GM23338 (cell line): ENCODE data around the gene DNAAF8. TPM values are rescaled to one million over a fixed set of nuclear protein-coding genes. Genes with fewer than 3 reads are reported as not detected.

Source experiments
- ATAC-seq: fragments of 200-7000 bp; cut with Tn5 transposase; 3 replicates; pipeline ENCODE4 v1.9.1; 2020
- DNase-seq: peaks from one replicate; pipeline ENCODE4 v3.0.0-alpha.2; 2015; ENCODE audit warnings: low spot score
- H2AFZ ChIP-seq: fragments of 200-600 bp; sonication (generic); 2 replicates; pipeline ENCODE4 v1.8.0; 2016; ENCODE audit warnings: antibody characterized with exemption, mild to moderate bottlenecking, moderate library complexity
- H3F3A ChIP-seq: fragments of 200-600 bp; sonication (generic); replicated peaks from 2 replicates; pipeline ENCODE4 v1.8.0; 2017; ENCODE audit warnings: antibody characterized with exemption, mixed run types, low read depth
- H3K27ac ChIP-seq: fragments of 200-600 bp; sonication (generic); 2 replicates; pipeline ENCODE4 v1.6.1; 2016; ENCODE audit warnings: low read depth
- H3K27me3 ChIP-seq: fragments of 200-600 bp; sonication (generic); 2 replicates; pipeline ENCODE4 v1.8.0; 2016; ENCODE audit warnings: mild to moderate bottlenecking, mixed run types, moderate library complexity; ENCODE audit not compliant: insufficient read depth
- H3K36me3 ChIP-seq: fragments of 200-600 bp; sonication (generic); 2 replicates; pipeline ENCODE4 v1.8.0; 2016; ENCODE audit warnings: mild to moderate bottlenecking; ENCODE audit not compliant: insufficient read depth
- H3K4me1 ChIP-seq: fragments of 200-600 bp; sonication (generic); 2 replicates; pipeline ENCODE4 v1.8.0; 2016; ENCODE audit warnings: mild to moderate bottlenecking, moderate library complexity; ENCODE audit not compliant: insufficient read depth
- H3K4me2 ChIP-seq: fragments of 200-600 bp; sonication (generic); 2 replicates; pipeline ENCODE4 v1.7.1; 2017; ENCODE audit warnings: mixed run types
- H3K4me3 ChIP-seq: fragments of 200-600 bp; sonication (generic); 2 replicates; pipeline ENCODE4 v1.6.1; 2016; ENCODE audit warnings: mixed run types
- H3K79me2 ChIP-seq: fragments of 200-600 bp; sonication (generic); replicated peaks from 2 replicates; pipeline ENCODE4 v1.8.0; 2017; ENCODE audit warnings: mild to moderate bottlenecking; ENCODE audit not compliant: insufficient read depth
- H3K9me2 ChIP-seq: fragments of 200-600 bp; sonication (generic); 2 replicates; pipeline ENCODE4 v1.8.0; 2017; ENCODE audit not compliant: insufficient read depth
- H4K20me1 ChIP-seq: fragments of 200-600 bp; sonication (generic); replicated peaks from 2 replicates; pipeline ENCODE4 v1.8.0; 2017; ENCODE audit warnings: mild to moderate bottlenecking; ENCODE audit not compliant: insufficient read depth
- H3K27ac Mint-ChIP-seq: 2 replicates; pipeline ENCODE4 v1.8.0; 2020; ENCODE audit warnings: inconsistent platforms, mild to moderate bottlenecking, moderate library complexity, mixed read lengths
- H3K27me3 Mint-ChIP-seq: 3 replicates; pipeline ENCODE4 v1.8.0; 2022; ENCODE audit warnings: low read depth, mild to moderate bottlenecking, moderate library complexity, mixed read lengths, inconsistent platforms; ENCODE audit not compliant: insufficient read depth, poor library complexity
- H3K36me3 Mint-ChIP-seq: 3 replicates; pipeline ENCODE4 v1.8.0; 2021; ENCODE audit warnings: low read depth, mild to moderate bottlenecking, inconsistent platforms, moderate library complexity, mixed read lengths
- H3K4me1 Mint-ChIP-seq: 3 replicates; pipeline ENCODE4 v1.8.0; 2020; ENCODE audit warnings: mild to moderate bottlenecking, inconsistent platforms, mixed read lengths
- H3K4me3 Mint-ChIP-seq: 3 replicates; pipeline ENCODE4 v1.8.0; 2021; ENCODE audit warnings: moderate library complexity, mild to moderate bottlenecking, inconsistent platforms, mixed read lengths
- H3K9me3 Mint-ChIP-seq: 3 replicates; pipeline ENCODE4 v1.8.0; 2020; ENCODE audit warnings: moderate library complexity, mild to moderate bottlenecking, inconsistent platforms, mixed read lengths
- CREB1 ChIP-seq: fragments of 250-450 bp; sonication (Bioruptor Pico); IDR thresholded peaks from 2 replicates; pipeline ENCODE4 v1.5.0; 2020; ENCODE audit warnings: low read depth, mild to moderate bottlenecking, moderate library complexity
- CTCF ChIP-seq, 2 experiments: fragments of 200-600 bp in 1 of 2; sonication (generic) in 1 of 2; conservative IDR thresholded peaks; 2 replicates each; pipeline versions ENCODE4 v1.5.1 to v1.6.1; 2016 to 2017; ENCODE audit warnings: antibody characterized with exemption in 2 of 2, low read depth in 2 of 2, mild to moderate bottlenecking in 2 of 2, moderate library complexity in 1 of 2
- EZH2 ChIP-seq: fragments of 200-600 bp; sonication (generic); IDR thresholded peaks from one replicate; pipeline ENCODE4 v1.8.0; 2017; ENCODE audit warnings: antibody characterized with exemption, mild to moderate bottlenecking, low read depth; ENCODE audit not compliant: unreplicated experiment
- EZH2phosphoT487 ChIP-seq: fragments of 200-600 bp; sonication (generic); IDR thresholded peaks from one replicate; pipeline ENCODE4 v1.8.1; 2018; ENCODE audit warnings: antibody characterized with exemption; ENCODE audit not compliant: unreplicated experiment
- JUNB ChIP-seq: IDR thresholded peaks from one replicate; pipeline ENCODE4 v1.6.1; 2016; ENCODE audit warnings: antibody characterized with exemption; ENCODE audit not compliant: unreplicated experiment
- NANOG ChIP-seq: IDR thresholded peaks from 2 replicates; pipeline ENCODE4 v1.6.1; 2016; ENCODE audit warnings: antibody characterized with exemption, borderline replicate concordance
- POLR2AphosphoS5 ChIP-seq: IDR thresholded peaks from 2 replicates; pipeline ENCODE4 v1.6.1; 2016; ENCODE audit warnings: antibody characterized with exemption, low read depth
- STAT1 ChIP-seq: IDR thresholded peaks from one replicate; pipeline ENCODE4 v1.6.1; 2016; ENCODE audit warnings: antibody characterized with exemption; ENCODE audit not compliant: unreplicated experiment
- ZNF114 ChIP-seq: fragments of 250-450 bp; sonication (Bioruptor Pico); IDR thresholded peaks from 2 replicates; pipeline ENCODE4 v1.5.0; 2020; ENCODE audit warnings: mild to moderate bottlenecking, moderate library complexity
- ZNF331 ChIP-seq: fragments of 250-450 bp; sonication (Bioruptor Pico); IDR thresholded peaks from 2 replicates; pipeline ENCODE4 v1.5.0; 2020; ENCODE audit warnings: low read depth, mild to moderate bottlenecking, moderate library complexity
- polyA plus RNA-seq: library from polyadenylated mRNA; unstranded; fragments of >200 nt; fragmentation: Nextera tagmentation; extraction: Ambion mirVana; gene quantifications from 2 replicates; pipeline ENCODE4 v1.2.1, GENCODE V29; 2016
- total RNA-seq: library from RNA; depleted of rRNA; stranded (reverse); fragments of >200 nt; shearing (Covaris generic); gene quantifications from 2 replicates; pipeline ENCODE4 v1.2.3, GENCODE V29; 2014
- TF ChIP-seq, protein P1 (sequence below): fragments of 250-450 bp; sonication (Bioruptor Pico); IDR thresholded peaks from 2 replicates; pipeline ENCODE4 v1.5.0; 2020; ENCODE audit warnings: mild to moderate bottlenecking, moderate library complexity
- TF ChIP-seq, protein P2 (sequence below): IDR thresholded peaks from one replicate; pipeline ENCODE4 v1.6.1; 2018; ENCODE audit warnings: antibody characterized with exemption; ENCODE audit not compliant: unreplicated experiment
- TF ChIP-seq, protein P3 (sequence below): IDR thresholded peaks from 2 replicates; pipeline ENCODE4 v1.6.1; 2016; ENCODE audit warnings: antibody characterized with exemption

Gene DNAAF8
- total and polyA plus RNA-seq, 2 experiments from 2014 or later = 0.34 to 1.3 TPM

DNA sequence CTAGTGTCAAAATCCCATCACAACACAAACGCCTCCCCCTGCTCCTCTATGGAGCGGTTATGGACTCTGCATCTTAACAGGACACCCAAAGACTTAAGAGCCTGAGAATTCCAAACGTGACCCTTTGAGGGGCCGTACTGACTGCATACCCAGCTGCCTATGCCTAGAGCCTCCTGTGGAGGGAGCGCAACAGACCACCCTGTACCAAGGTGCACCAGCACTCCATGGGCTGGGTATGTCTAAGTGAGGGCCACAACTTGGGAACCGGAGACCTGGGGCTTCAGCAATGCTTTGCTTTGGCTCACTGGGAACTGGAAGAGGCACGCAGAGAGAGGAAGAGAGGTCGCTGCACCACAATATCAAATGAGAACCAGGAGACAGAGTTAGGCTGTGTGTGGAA lies 5.7 kb upstream of the DNAAF8 start:
- Histone ChIP-seq H3K36me3 (peaks cover 16% of the 10 kb centered on the region), H3K4me2 (no peak overlapping the region), H3F3A (peaks cover 26% of the 10 kb centered on the region; the same call in 1 of the 2 replicates), H3K27ac (no peak overlapping the region), H3K4me3 (no peak overlapping the region), H3K4me1 (peaks cover 4% of the 10 kb centered on the region; the same call in 1 of the 2 replicates), H4K20me1 (peaks cover 6% of the 10 kb centered on the region), H2AFZ (no peak overlapping the region), H3K27me3 (no peaks in the 10 kb centered on the region), H3K9me2 (no peaks in the 10 kb centered on the region), H3K79me2 (peaks cover 47% of the 10 kb centered on the region)
- H3K4me1 Mint-ChIP-seq = peaks cover 3% of the 10 kb centered on the region; the same call in 2 of the 3 replicates
- no peak for ATAC-seq
- peaks cover under 1% of the 10 kb centered on the region for H3K27me3 Mint-ChIP-seq
- H3K36me3 Mint-ChIP-seq = peaks cover 47% of the 10 kb centered on the region
- H3K9me3 Mint-ChIP-seq = no peaks in the 10 kb centered on the region; the same call in 2 of the 3 replicates
- TF ChIP-seq, protein P1, sequence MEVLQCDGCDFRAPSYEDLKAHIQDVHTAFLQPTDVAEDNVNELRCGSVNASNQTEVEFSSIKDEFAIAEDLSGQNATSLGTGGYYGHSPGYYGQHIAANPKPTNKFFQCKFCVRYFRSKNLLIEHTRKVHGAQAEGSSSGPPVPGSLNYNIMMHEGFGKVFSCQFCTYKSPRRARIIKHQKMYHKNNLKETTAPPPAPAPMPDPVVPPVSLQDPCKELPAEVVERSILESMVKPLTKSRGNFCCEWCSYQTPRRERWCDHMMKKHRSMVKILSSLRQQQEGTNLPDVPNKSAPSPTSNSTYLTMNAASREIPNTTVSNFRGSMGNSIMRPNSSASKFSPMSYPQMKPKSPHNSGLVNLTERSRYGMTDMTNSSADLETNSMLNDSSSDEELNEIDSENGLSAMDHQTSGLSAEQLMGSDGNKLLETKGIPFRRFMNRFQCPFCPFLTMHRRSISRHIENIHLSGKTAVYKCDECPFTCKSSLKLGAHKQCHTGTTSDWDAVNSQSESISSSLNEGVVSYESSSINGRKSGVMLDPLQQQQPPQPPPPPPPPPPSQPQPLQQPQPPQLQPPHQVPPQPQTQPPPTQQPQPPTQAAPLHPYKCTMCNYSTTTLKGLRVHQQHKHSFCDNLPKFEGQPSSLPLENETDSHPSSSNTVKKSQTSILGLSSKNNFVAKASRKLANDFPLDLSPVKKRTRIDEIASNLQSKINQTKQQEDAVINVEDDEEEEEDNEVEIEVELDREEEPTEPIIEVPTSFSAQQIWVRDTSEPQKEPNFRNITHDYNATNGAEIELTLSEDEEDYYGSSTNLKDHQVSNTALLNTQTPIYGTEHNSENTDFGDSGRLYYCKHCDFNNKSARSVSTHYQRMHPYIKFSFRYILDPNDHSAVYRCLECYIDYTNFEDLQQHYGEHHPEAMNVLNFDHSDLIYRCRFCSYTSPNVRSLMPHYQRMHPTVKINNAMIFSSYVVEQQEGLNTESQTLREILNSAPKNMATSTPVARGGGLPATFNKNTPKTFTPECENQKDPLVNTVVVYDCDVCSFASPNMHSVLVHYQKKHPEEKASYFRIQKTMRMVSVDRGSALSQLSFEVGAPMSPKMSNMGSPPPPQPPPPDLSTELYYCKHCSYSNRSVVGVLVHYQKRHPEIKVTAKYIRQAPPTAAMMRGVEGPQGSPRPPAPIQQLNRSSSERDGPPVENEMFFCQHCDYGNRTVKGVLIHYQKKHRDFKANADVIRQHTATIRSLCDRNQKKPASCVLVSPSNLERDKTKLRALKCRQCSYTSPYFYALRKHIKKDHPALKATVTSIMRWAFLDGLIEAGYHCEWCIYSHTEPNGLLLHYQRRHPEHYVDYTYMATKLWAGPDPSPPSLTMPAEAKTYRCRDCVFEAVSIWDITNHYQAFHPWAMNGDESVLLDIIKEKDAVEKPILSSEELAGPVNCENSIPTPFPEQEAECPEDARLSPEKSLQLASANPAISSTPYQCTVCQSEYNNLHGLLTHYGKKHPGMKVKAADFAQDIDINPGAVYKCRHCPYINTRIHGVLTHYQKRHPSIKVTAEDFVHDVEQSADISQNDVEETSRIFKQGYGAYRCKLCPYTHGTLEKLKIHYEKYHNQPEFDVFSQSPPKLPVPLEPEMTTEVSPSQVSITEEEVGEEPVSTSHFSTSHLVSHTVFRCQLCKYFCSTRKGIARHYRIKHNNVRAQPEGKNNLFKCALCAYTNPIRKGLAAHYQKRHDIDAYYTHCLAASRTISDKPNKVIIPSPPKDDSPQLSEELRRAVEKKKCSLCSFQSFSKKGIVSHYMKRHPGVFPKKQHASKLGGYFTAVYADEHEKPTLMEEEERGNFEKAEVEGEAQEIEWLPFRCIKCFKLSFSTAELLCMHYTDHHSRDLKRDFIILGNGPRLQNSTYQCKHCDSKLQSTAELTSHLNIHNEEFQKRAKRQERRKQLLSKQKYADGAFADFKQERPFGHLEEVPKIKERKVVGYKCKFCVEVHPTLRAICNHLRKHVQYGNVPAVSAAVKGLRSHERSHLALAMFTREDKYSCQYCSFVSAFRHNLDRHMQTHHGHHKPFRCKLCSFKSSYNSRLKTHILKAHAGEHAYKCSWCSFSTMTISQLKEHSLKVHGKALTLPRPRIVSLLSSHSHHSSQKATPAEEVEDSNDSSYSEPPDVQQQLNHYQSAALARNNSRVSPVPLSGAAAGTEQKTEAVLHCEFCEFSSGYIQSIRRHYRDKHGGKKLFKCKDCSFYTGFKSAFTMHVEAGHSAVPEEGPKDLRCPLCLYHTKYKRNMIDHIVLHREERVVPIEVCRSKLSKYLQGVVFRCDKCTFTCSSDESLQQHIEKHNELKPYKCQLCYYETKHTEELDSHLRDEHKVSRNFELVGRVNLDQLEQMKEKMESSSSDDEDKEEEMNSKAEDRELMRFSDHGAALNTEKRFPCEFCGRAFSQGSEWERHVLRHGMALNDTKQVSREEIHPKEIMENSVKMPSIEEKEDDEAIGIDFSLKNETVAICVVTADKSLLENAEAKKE (CRISPR knock-in tag) = no peak
- TF ChIP-seq EZH2phosphoT487 = no peak
- TF ChIP-seq ZNF114 (CRISPR knock-in tag) = no peak
- no peak for TF ChIP-seq CTCF (conservative IDR thresholded peaks at IDR 0.05; ENCODE audit: low read depth in 2 of 2)
- TF ChIP-seq, protein P2, sequence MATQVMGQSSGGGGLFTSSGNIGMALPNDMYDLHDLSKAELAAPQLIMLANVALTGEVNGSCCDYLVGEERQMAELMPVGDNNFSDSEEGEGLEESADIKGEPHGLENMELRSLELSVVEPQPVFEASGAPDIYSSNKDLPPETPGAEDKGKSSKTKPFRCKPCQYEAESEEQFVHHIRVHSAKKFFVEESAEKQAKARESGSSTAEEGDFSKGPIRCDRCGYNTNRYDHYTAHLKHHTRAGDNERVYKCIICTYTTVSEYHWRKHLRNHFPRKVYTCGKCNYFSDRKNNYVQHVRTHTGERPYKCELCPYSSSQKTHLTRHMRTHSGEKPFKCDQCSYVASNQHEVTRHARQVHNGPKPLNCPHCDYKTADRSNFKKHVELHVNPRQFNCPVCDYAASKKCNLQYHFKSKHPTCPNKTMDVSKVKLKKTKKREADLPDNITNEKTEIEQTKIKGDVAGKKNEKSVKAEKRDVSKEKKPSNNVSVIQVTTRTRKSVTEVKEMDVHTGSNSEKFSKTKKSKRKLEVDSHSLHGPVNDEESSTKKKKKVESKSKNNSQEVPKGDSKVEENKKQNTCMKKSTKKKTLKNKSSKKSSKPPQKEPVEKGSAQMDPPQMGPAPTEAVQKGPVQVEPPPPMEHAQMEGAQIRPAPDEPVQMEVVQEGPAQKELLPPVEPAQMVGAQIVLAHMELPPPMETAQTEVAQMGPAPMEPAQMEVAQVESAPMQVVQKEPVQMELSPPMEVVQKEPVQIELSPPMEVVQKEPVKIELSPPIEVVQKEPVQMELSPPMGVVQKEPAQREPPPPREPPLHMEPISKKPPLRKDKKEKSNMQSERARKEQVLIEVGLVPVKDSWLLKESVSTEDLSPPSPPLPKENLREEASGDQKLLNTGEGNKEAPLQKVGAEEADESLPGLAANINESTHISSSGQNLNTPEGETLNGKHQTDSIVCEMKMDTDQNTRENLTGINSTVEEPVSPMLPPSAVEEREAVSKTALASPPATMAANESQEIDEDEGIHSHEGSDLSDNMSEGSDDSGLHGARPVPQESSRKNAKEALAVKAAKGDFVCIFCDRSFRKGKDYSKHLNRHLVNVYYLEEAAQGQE = no peak
- TF ChIP-seq STAT1 = no peak
- no peak for TF ChIP-seq CREB1 (CRISPR knock-in tag)
- TF ChIP-seq, protein P3, sequence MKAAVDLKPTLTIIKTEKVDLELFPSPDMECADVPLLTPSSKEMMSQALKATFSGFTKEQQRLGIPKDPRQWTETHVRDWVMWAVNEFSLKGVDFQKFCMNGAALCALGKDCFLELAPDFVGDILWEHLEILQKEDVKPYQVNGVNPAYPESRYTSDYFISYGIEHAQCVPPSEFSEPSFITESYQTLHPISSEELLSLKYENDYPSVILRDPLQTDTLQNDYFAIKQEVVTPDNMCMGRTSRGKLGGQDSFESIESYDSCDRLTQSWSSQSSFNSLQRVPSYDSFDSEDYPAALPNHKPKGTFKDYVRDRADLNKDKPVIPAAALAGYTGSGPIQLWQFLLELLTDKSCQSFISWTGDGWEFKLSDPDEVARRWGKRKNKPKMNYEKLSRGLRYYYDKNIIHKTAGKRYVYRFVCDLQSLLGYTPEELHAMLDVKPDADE = no peak
- TF ChIP-seq EZH2 = no peak
- no peak for TF ChIP-seq ZNF331 (CRISPR knock-in tag)
- no peak for TF ChIP-seq POLR2AphosphoS5
- TF ChIP-seq JUNB = no peak
- TF ChIP-seq NANOG = no peak
- H3K4me3 Mint-ChIP-seq = no peak overlapping the region
- H3K27ac Mint-ChIP-seq = no peak overlapping the region
- no peak for DNase-seq
